Activated CD4-positive, alpha-beta T cell treated with anti-CD3 and anti-CD28 coated beads for 1 hour (primary cell): ENCODE measurements around the gene PCED1A.

ENCODE experiments used
- DNase-seq: peaks from one replicate; pipeline ENCODE4 v3.0.0-alpha.2; 2020

PCED1A gene

GRCh38 chr20:2840138-2840966, at the start of gene PCED1A, which contains the start of gene VPS16:
PCED1A (minus strand) TSS chr20:2840655; CDS start chr20:2839912, 743 bp downstream.
VPS16 (plus strand) TSS chr20:2840745; CDS start chr20:2840775, 30 bp downstream.
- peak; percentile 82 for DNase-seq

- no peak for DNase-seq
These were observed 49.3 kb upstream of the PCED1A start for GRCh38 chr20:2889797-2890196.

GRCh38 chr20:2889209-2889608, 48.8 kb upstream of the PCED1A start:
- no peak for DNase-seq

- no peak for DNase-seq
These were observed 47.9 kb upstream of the PCED1A start for GRCh38 chr20:2888224-2888955.

- no peak for DNase-seq
These were observed 47.3 kb upstream of the PCED1A start for GRCh38 chr20:2887715-2888114.

GRCh38 chr20:2883726-2884637, 43.5 kb upstream of the PCED1A start:
- DNase-seq: no peak

GRCh38 chr20:2880650-2881049, 40.2 kb upstream of the PCED1A start:
- DNase-seq: no peak

GRCh38 chr20:2879146-2879545, 38.7 kb upstream of the PCED1A start:
- no peak for DNase-seq

- no peak for DNase-seq
These were observed 38.1 kb upstream of the PCED1A start for GRCh38 chr20:2878515-2878914.

- DNase-seq: no peak
These were observed 35.3 kb upstream of the PCED1A start for GRCh38 chr20:2875690-2876203.

GRCh38 chr20:2874456-2874855, 34.0 kb upstream of the PCED1A start:
- no peak for DNase-seq

GRCh38 chr20:2873747-2874041, 33.2 kb upstream of the PCED1A start:
- DNase-seq: peak; percentile 41

- DNase-seq: peak; percentile 85
These were observed 32.7 kb upstream of the PCED1A start, which contains the start of gene PTPRA for GRCh38 chr20:2873010-2873746. PTPRA (plus strand) TSS chr20:2873481; CDS start chr20:2964278, 90,797 bp downstream.

GRCh38 chr20:2872459-2873009, 32.1 kb upstream of the PCED1A start:
- peak; percentile 62 for DNase-seq

GRCh38 chr20:2871661-2872458, 31.4 kb upstream of the PCED1A start:
- no peak for DNase-seq

GRCh38 chr20:2871111-2871465, 30.6 kb upstream of the PCED1A start:
- no peak for DNase-seq

GRCh38 chr20:2869381-2869780, 28.9 kb upstream of the PCED1A start:
- no peak for DNase-seq

- DNase-seq: no peak
These were observed 26.8 kb upstream of the PCED1A start for GRCh38 chr20:2867081-2867864.

- DNase-seq: no peak
These were observed 25.8 kb upstream of the PCED1A start for GRCh38 chr20:2866236-2866635.

- peak; percentile 22 for DNase-seq
These were observed 25.2 kb upstream of the PCED1A start for GRCh38 chr20:2865630-2866029.
